ENCODE results near the gene MRPS6. TPM values are rescaled to one million over a fixed set of nuclear protein-coding genes. Genes with fewer than 3 reads are reported as not detected.

The MRPS6 gene
- total RNA-seq, 1 experiment from 2014 or later = 56.8 TPM

GRCh38 chr21:34074283-34075090 is 1.1 kb downstream of the MRPS6 start:
- Histone ChIP-seq H3K9me3 (ENCODE audit: low read length) (no peaks in the 10 kb centered on the region), H3K79me2 (ENCODE audit: low read length) (peaks cover 53% of the 10 kb centered on the region), H4K20me1 (ENCODE audit: insufficient read depth, low read depth, low read length) (peaks cover 9% of the 10 kb centered on the region; the same call in 1 of the 2 replicates), H3K9ac (ENCODE audit: low read length) (peak overlapping the region; percentile 84), H3K36me3 (ENCODE audit: insufficient read depth, low read length) (peaks cover 40% of the 10 kb centered on the region), H3K4me2 (ENCODE audit: low read depth, low read length, poor library complexity, severe bottlenecking) (peak overlapping the region; percentile 88), H3K27me3 (ENCODE audit: low read length) (no peaks in the 10 kb centered on the region), H3K4me1 (ENCODE audit: low read length) (peaks cover 55% of the 10 kb centered on the region), H3K27ac (ENCODE audit: low read length) (peak overlapping the region; percentile 82), H3K9me2 (replicated peaks; ENCODE audit: insufficient read depth, low read length) (no peaks in the 10 kb centered on the region), H3K4me3 (ENCODE audit: low read length) (peak overlapping the region; percentile 84), H2AFZ (ENCODE audit: low read length) (no peak overlapping the region)
- DNase-seq = peak; percentile 59

GRCh38 chr21:34075091-34075425 is 1.7 kb downstream of the MRPS6 start:
- H3K27ac ChIP-seq (ENCODE audit: low read length) = peak overlapping the region; percentile 82
- DNase-seq = no peak
- peaks cover 44% of the 10 kb centered on the region for H3K36me3 ChIP-seq (ENCODE audit: insufficient read depth, low read length)
- H3K27me3 ChIP-seq (ENCODE audit: low read length) = no peaks in the 10 kb centered on the region
- H3K9ac ChIP-seq (ENCODE audit: low read length) = peak overlapping the region; percentile 84
- H3K9me2 ChIP-seq (replicated peaks; ENCODE audit: insufficient read depth, low read length) = no peaks in the 10 kb centered on the region
- no peaks in the 10 kb centered on the region for H3K9me3 ChIP-seq (ENCODE audit: low read length)
- peaks cover 54% of the 10 kb centered on the region for H3K4me1 ChIP-seq (ENCODE audit: low read length)
- H3K4me2 ChIP-seq (ENCODE audit: low read depth, low read length, poor library complexity, severe bottlenecking) = peak overlapping the region; percentile 88
- peak overlapping the region; percentile 84 for H3K4me3 ChIP-seq (ENCODE audit: low read length)
- peaks cover 58% of the 10 kb centered on the region for H3K79me2 ChIP-seq (ENCODE audit: low read length)
- H4K20me1 ChIP-seq (ENCODE audit: insufficient read depth, low read depth, low read length) = peaks cover 9% of the 10 kb centered on the region; the same call in 1 of the 2 replicates
- no peak overlapping the region for H2AFZ ChIP-seq (ENCODE audit: low read length)

GRCh38 chr21:34075760-34076660 is 2.6 kb downstream of the MRPS6 start:
- no peak overlapping the region for H3K9ac ChIP-seq (ENCODE audit: low read length)
- H3K4me2 ChIP-seq (ENCODE audit: low read depth, low read length, poor library complexity, severe bottlenecking) = peak overlapping the region; percentile 88
- no peaks in the 10 kb centered on the region for H3K27me3 ChIP-seq (ENCODE audit: low read length)
- H3K36me3 ChIP-seq (ENCODE audit: insufficient read depth, low read length) = peaks cover 54% of the 10 kb centered on the region
- H3K9me2 ChIP-seq (replicated peaks; ENCODE audit: insufficient read depth, low read length) = no peaks in the 10 kb centered on the region
- H3K79me2 ChIP-seq (ENCODE audit: low read length) = peaks cover 68% of the 10 kb centered on the region
- no peaks in the 10 kb centered on the region for H3K9me3 ChIP-seq (ENCODE audit: low read length)
- H3K4me3 ChIP-seq (ENCODE audit: low read length) = peak overlapping the region; percentile 84; the same call in 1 of the 2 replicates
- H2AFZ ChIP-seq (ENCODE audit: low read length) = no peak overlapping the region
- peaks cover 9% of the 10 kb centered on the region; the same call in 1 of the 2 replicates for H4K20me1 ChIP-seq (ENCODE audit: insufficient read depth, low read depth, low read length)
- peaks cover 61% of the 10 kb centered on the region for H3K4me1 ChIP-seq (ENCODE audit: low read length)
- H3K27ac ChIP-seq (ENCODE audit: low read length) = peak overlapping the region; percentile 82
- DNase-seq = no peak

GRCh38 chr21:34076835-34077234 is 3.5 kb downstream of the MRPS6 start:
- Histone ChIP-seq H4K20me1 (ENCODE audit: insufficient read depth, low read depth, low read length) (peaks cover 9% of the 10 kb centered on the region; the same call in 1 of the 2 replicates), H3K4me1 (ENCODE audit: low read length) (peaks cover 67% of the 10 kb centered on the region), H3K4me2 (ENCODE audit: low read depth, low read length, poor library complexity, severe bottlenecking) (peak overlapping the region; percentile 88), H3K36me3 (ENCODE audit: insufficient read depth, low read length) (peaks cover 62% of the 10 kb centered on the region), H3K27me3 (ENCODE audit: low read length) (no peaks in the 10 kb centered on the region), H2AFZ (ENCODE audit: low read length) (no peak overlapping the region), H3K27ac (ENCODE audit: low read length) (0 out of 2 replicates have a peak overlapping the region, but pooled peaks have one; percentile 82), H3K9ac (ENCODE audit: low read length) (no peak overlapping the region), H3K9me3 (ENCODE audit: low read length) (no peaks in the 10 kb centered on the region), H3K4me3 (ENCODE audit: low read length) (no peak overlapping the region), H3K9me2 (replicated peaks; ENCODE audit: insufficient read depth, low read length) (no peaks in the 10 kb centered on the region), H3K79me2 (ENCODE audit: low read length) (peaks cover 76% of the 10 kb centered on the region)
- no peak for DNase-seq

GRCh38 chr21:34077888-34078287 is 4.5 kb downstream of the MRPS6 start:
- Histone ChIP-seq H4K20me1 (ENCODE audit: insufficient read depth, low read depth, low read length) (peaks cover 9% of the 10 kb centered on the region; the same call in 1 of the 2 replicates), H3K4me2 (ENCODE audit: low read depth, low read length, poor library complexity, severe bottlenecking) (peak overlapping the region; percentile 88), H3K9me3 (ENCODE audit: low read length) (no peaks in the 10 kb centered on the region), H3K79me2 (ENCODE audit: low read length) (peaks cover 87% of the 10 kb centered on the region), H3K27me3 (ENCODE audit: low read length) (no peaks in the 10 kb centered on the region), H3K4me3 (ENCODE audit: low read length) (no peak overlapping the region), H2AFZ (ENCODE audit: low read length) (no peak overlapping the region), H3K9me2 (replicated peaks; ENCODE audit: insufficient read depth, low read length) (no peaks in the 10 kb centered on the region), H3K27ac (ENCODE audit: low read length) (peak overlapping the region; percentile 37), H3K4me1 (ENCODE audit: low read length) (peaks cover 75% of the 10 kb centered on the region), H3K36me3 (ENCODE audit: insufficient read depth, low read length) (peaks cover 72% of the 10 kb centered on the region), H3K9ac (ENCODE audit: low read length) (no peak overlapping the region)
- DNase-seq = no peak

GRCh38 chr21:34078915-34079314 is 5.5 kb downstream of the MRPS6 start:
- H3K4me1 ChIP-seq (ENCODE audit: low read length) = peaks cover 80% of the 10 kb centered on the region
- H3K79me2 ChIP-seq (ENCODE audit: low read length) = peaks cover 97% of the 10 kb centered on the region
- peaks cover 12% of the 10 kb centered on the region; the same call in 1 of the 2 replicates for H4K20me1 ChIP-seq (ENCODE audit: insufficient read depth, low read depth, low read length)
- 0 out of 2 replicates have a peak overlapping the region, but pooled peaks have one; percentile 37 for H3K27ac ChIP-seq (ENCODE audit: low read length)
- no peak for DNase-seq
- no peak overlapping the region for H2AFZ ChIP-seq (ENCODE audit: low read length)
- H3K9me2 ChIP-seq (replicated peaks; ENCODE audit: insufficient read depth, low read length) = no peaks in the 10 kb centered on the region
- H3K9me3 ChIP-seq (ENCODE audit: low read length) = no peaks in the 10 kb centered on the region
- H3K9ac ChIP-seq (ENCODE audit: low read length) = no peak overlapping the region
- H3K27me3 ChIP-seq (ENCODE audit: low read length) = no peaks in the 10 kb centered on the region
- no peak overlapping the region for H3K4me2 ChIP-seq (ENCODE audit: low read depth, low read length, poor library complexity, severe bottlenecking)
- peaks cover 79% of the 10 kb centered on the region for H3K36me3 ChIP-seq (ENCODE audit: insufficient read depth, low read length)
- H3K4me3 ChIP-seq (ENCODE audit: low read length) = no peak overlapping the region

- H3K27me3 ChIP-seq (ENCODE audit: low read length) = no peaks in the 10 kb centered on the region
- 0 out of 2 replicates have a peak, but pooled peaks cover 7% of the 10 kb centered on the region for H4K20me1 ChIP-seq (ENCODE audit: insufficient read depth, low read depth, low read length)
- DNase-seq = no peak
- H3K4me1 ChIP-seq (ENCODE audit: low read length) = peaks cover 74% of the 10 kb centered on the region
- no peak overlapping the region for H3K9ac ChIP-seq (ENCODE audit: low read length)
- H2AFZ ChIP-seq (ENCODE audit: low read length) = no peak overlapping the region
- H3K9me2 ChIP-seq (replicated peaks; ENCODE audit: insufficient read depth, low read length) = no peaks in the 10 kb centered on the region
- H3K27ac ChIP-seq (ENCODE audit: low read length) = no peak overlapping the region
- H3K79me2 ChIP-seq (ENCODE audit: low read length) = peaks cover 98% of the 10 kb centered on the region
- H3K9me3 ChIP-seq (ENCODE audit: low read length) = no peaks in the 10 kb centered on the region
- no peak overlapping the region for H3K4me2 ChIP-seq (ENCODE audit: low read depth, low read length, poor library complexity, severe bottlenecking)
- H3K36me3 ChIP-seq (ENCODE audit: insufficient read depth, low read length) = peaks cover 81% of the 10 kb centered on the region
- H3K4me3 ChIP-seq (ENCODE audit: low read length) = no peak overlapping the region
Observed at GRCh38 chr21:34080710-34081109, 7.3 kb downstream of the MRPS6 start.

- Histone ChIP-seq H2AFZ (ENCODE audit: low read length) (no peak overlapping the region), H4K20me1 (ENCODE audit: insufficient read depth, low read depth, low read length) (peaks cover 13% of the 10 kb centered on the region), H3K36me3 (ENCODE audit: insufficient read depth, low read length) (peaks cover 64% of the 10 kb centered on the region), H3K4me1 (ENCODE audit: low read length) (peaks cover 66% of the 10 kb centered on the region), H3K27ac (ENCODE audit: low read length) (no peak overlapping the region), H3K9me2 (replicated peaks; ENCODE audit: insufficient read depth, low read length) (no peaks in the 10 kb centered on the region), H3K27me3 (ENCODE audit: low read length) (no peaks in the 10 kb centered on the region), H3K9ac (ENCODE audit: low read length) (no peak overlapping the region), H3K4me3 (ENCODE audit: low read length) (no peak overlapping the region), H3K79me2 (ENCODE audit: low read length) (peaks cover 98% of the 10 kb centered on the region), H3K4me2 (ENCODE audit: low read depth, low read length, poor library complexity, severe bottlenecking) (no peak overlapping the region), H3K9me3 (ENCODE audit: low read length) (no peaks in the 10 kb centered on the region)
- no peak for DNase-seq
Observed at GRCh38 chr21:34082769-34083168, 9.4 kb downstream of the MRPS6 start.

Measured in Karpas-422 (cell line).